SU-DHL-6 (cell line): ENCODE measurements around the gene PIGK.

Source experiments
- H2AFZ ChIP-seq: fragments of 200-600 bp; sonication (generic); 2 replicates; pipeline ENCODE4 v1.6.1; 2014; ENCODE audit warnings: low read depth, mild to moderate bottlenecking, moderate library complexity, mixed read lengths, antibody characterized with exemption, low read length; ENCODE audit not compliant: severe bottlenecking
- H3F3A ChIP-seq: fragments of 200-600 bp; shearing (Covaris generic); 2 replicates; pipeline ENCODE4 v1.6.0; 2016; ENCODE audit warnings: antibody characterized with exemption, mild to moderate bottlenecking; ENCODE audit not compliant: insufficient read depth
- H3K27ac ChIP-seq: fragments of 200-600 bp; sonication (generic); 2 replicates; pipeline ENCODE4 v1.5.1; 2016; ENCODE audit warnings: low read depth, mild to moderate bottlenecking, low read length, moderate library complexity, mixed read lengths
- H3K27me3 ChIP-seq: fragments of 200-600 bp; sonication (generic), shearing (Covaris generic); 2 replicates; pipeline ENCODE4 v1.6.0; 2014; ENCODE audit warnings: mild to moderate bottlenecking, low read length
- H3K36me3 ChIP-seq: fragments of 200-600 bp; sonication (generic); 2 replicates; pipeline ENCODE4 v1.6.1; 2014; ENCODE audit warnings: mild to moderate bottlenecking, low read length, mixed read lengths
- H3K4me2 ChIP-seq: fragments of 300-600, 200-600 bp; shearing (Covaris generic), sonication (generic); 2 replicates; pipeline ENCODE4 v1.6.0; 2014; ENCODE audit warnings: low read length, low read depth, mild to moderate bottlenecking; ENCODE audit not compliant: poor library complexity, severe bottlenecking
- H3K4me3 ChIP-seq: fragments of 200-600 bp; sonication (generic); 2 replicates; pipeline ENCODE4 v1.5.1; 2014; ENCODE audit warnings: antibody characterized with exemption, low read length, mild to moderate bottlenecking, mixed read lengths; ENCODE audit not compliant: insufficient read depth, poor library complexity, severe bottlenecking
- H3K79me2 ChIP-seq: fragments of 200-600 bp; sonication (generic); 2 replicates; pipeline ENCODE4 v1.6.1; 2014; ENCODE audit warnings: mild to moderate bottlenecking, low read length, moderate library complexity; ENCODE audit not compliant: insufficient read depth
- H3K9ac ChIP-seq: fragments of 200-600 bp; sonication (generic); 2 replicates; pipeline ENCODE4 v1.7.0; 2014; ENCODE audit warnings: mild to moderate bottlenecking, low read length
- H3K9me2 ChIP-seq: fragments of 200-600 bp; sonication (generic); replicated peaks from 2 replicates; pipeline ENCODE4 v1.6.1; 2014; ENCODE audit warnings: low read length; ENCODE audit not compliant: insufficient read depth
- H3K9me3 ChIP-seq: fragments of 200-600 bp; sonication (generic); 2 replicates; pipeline ENCODE4 v1.6.1; 2014; ENCODE audit warnings: low read length, mixed read lengths; ENCODE audit not compliant: insufficient read depth
- H4K20me1 ChIP-seq: fragments of 200-600 bp; sonication (generic); 2 replicates; pipeline ENCODE4 v1.6.1; 2014; ENCODE audit warnings: low read depth, mild to moderate bottlenecking, antibody characterized with exemption, low read length, moderate library complexity, mixed read lengths
- CTCF ChIP-seq: fragments of 200-600 bp; sonication (generic); IDR thresholded peaks from one replicate; pipeline ENCODE4 v1.5.1; 2017; ENCODE audit warnings: antibody characterized with exemption, mild to moderate bottlenecking, low read length, moderate library complexity; ENCODE audit not compliant: insufficient read depth, poor library complexity, severe bottlenecking
- EZH2phosphoT487 ChIP-seq: fragments of 200-600 bp; sonication (generic), shearing (Covaris generic); conservative IDR thresholded peaks from 2 replicates; pipeline ENCODE4 v1.6.1; 2018; ENCODE audit warnings: mild to moderate bottlenecking, antibody characterized with exemption, low read length, moderate library complexity, mixed read lengths

The PIGK gene

GRCh38 chr1:77039739-77040138 is 179.5 kb downstream of the PIGK start:
- Histone ChIP-seq H3K4me2 (no peak overlapping the region), H3F3A (no peaks in the 10 kb centered on the region), H3K36me3 (no peaks in the 10 kb centered on the region), H2AFZ (no peak overlapping the region), H3K9me2 (no peaks in the 10 kb centered on the region), H4K20me1 (no peaks in the 10 kb centered on the region), H3K4me3 (no peak overlapping the region), H3K27me3 (no peaks in the 10 kb centered on the region), H3K27ac (no peak overlapping the region), H3K79me2 (no peaks in the 10 kb centered on the region), H3K9me3 (no peaks in the 10 kb centered on the region), H3K9ac (no peak overlapping the region)
- TF ChIP-seq CTCF (no peak), EZH2phosphoT487 (no peak)

DNA sequence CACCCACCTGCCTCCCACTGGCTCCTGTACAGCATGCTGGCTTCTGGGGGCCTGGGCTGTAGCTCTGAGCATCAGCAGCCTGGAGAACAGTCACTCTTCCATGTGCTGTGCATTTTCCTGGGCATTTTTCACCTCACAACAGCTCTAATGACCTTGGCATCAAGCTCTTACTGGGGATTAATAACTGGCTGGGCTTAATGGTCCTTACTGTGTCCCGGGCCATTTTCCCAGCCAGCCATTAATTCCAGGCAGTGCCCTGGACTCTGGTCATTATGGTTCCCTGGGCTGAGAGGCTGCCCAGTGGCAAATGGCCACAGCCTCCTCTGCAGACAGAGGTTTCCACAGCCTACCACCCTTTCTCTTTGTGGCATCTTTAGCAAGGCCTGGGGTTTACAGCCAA is 180.1 kb downstream of the PIGK start:
- Histone ChIP-seq H4K20me1 (no peaks in the 10 kb centered on the region), H3K27ac (no peak overlapping the region), H3K9ac (no peak overlapping the region), H3K27me3 (no peaks in the 10 kb centered on the region), H3K4me3 (no peak overlapping the region), H3K9me2 (no peaks in the 10 kb centered on the region), H2AFZ (no peak overlapping the region), H3K9me3 (no peaks in the 10 kb centered on the region), H3K4me2 (no peak overlapping the region), H3K36me3 (no peaks in the 10 kb centered on the region), H3K79me2 (no peaks in the 10 kb centered on the region), H3F3A (no peaks in the 10 kb centered on the region)
- no peak for TF ChIP-seq EZH2phosphoT487
- TF ChIP-seq CTCF = no peak
